GM20000 (cell line): ENCODE results near the gene DAB1.

Experiments used
- DNase-seq: peaks from one replicate; pipeline ENCODE4 v3.0.0; 2012; ENCODE audit warnings: low spot score
- TF ChIP-seq, protein P1 (sequence below): IDR thresholded peaks from 2 replicates; pipeline ENCODE4 v1.5.1; 2012; ENCODE audit warnings: mild to moderate bottlenecking, control low read depth; ENCODE audit errors: extremely low read depth, missing control alignments

DAB1 gene

DNA sequence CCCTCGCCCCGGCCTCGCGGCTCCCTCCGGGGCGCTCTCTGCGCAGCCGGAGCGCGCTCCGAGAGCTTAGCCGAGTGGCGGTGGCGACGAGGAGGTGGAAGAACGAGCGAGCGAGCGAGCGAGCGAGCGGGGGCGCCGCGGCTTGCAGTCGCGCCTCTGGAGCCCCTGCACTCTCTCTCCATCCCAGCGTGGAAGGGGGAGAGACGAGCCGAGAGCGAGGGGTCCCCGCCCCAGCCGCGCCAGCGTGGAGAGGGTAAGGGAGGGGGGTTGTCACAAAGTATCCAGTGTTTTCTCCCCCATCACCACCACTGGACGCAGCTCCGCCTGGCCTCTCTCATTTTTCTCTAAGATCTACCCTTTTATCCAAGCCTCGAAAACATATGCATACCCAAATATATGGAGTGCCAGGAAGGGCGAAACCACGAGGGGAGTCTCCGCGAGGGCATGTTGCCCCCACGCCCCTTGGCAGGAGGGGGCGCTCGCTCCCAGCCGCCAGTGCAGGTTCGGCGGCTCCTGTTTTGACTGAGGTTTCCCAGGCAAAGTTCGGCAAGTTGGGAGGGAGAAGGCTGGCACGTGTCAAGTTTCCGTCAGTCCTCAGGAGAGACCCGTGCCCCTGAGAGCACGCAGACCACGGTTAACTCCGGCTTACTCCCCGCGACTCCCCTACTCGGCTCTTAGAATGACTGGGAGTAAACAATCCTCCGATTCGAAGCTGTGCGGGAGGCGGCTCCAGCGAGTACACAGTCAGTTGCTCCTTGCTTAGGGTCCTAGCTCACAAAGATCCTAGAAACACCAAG lies 569 bp upstream of the DAB1 start:
- no peak for DNase-seq

DNA sequence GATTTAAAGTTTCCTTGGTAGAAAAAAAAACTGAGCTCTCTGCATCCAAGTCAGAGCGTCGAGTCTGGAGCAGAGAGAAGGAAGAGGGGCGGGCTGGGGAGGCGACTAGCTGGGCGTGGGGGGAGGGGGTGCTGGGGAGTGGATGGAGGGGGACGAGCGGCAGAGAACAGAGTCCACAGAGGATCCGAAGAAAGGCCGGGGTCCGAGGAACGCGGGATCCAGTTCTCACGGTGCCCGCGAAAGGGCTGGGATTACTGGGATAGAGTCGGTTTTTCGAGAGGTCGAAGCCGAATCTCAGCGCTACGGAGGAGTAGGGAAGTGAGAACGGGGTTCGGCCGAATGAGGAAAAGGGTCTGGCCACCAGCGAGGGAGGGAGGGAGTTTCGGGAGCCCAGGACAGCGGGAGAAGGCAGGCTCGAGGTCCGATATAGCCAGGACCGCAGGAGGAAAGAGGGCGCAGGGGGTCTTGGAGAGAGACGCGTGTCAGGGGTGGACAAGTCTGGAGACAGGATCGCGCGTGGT lies 665 bp downstream of the DAB1 start:
- TF ChIP-seq, protein P1, sequence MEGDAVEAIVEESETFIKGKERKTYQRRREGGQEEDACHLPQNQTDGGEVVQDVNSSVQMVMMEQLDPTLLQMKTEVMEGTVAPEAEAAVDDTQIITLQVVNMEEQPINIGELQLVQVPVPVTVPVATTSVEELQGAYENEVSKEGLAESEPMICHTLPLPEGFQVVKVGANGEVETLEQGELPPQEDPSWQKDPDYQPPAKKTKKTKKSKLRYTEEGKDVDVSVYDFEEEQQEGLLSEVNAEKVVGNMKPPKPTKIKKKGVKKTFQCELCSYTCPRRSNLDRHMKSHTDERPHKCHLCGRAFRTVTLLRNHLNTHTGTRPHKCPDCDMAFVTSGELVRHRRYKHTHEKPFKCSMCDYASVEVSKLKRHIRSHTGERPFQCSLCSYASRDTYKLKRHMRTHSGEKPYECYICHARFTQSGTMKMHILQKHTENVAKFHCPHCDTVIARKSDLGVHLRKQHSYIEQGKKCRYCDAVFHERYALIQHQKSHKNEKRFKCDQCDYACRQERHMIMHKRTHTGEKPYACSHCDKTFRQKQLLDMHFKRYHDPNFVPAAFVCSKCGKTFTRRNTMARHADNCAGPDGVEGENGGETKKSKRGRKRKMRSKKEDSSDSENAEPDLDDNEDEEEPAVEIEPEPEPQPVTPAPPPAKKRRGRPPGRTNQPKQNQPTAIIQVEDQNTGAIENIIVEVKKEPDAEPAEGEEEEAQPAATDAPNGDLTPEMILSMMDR: no peak
- peak; percentile 22 for DNase-seq

More for the DNA sequence above, 569 bp upstream of the DAB1 start:
- TF ChIP-seq, protein P1: no peak

DNA sequence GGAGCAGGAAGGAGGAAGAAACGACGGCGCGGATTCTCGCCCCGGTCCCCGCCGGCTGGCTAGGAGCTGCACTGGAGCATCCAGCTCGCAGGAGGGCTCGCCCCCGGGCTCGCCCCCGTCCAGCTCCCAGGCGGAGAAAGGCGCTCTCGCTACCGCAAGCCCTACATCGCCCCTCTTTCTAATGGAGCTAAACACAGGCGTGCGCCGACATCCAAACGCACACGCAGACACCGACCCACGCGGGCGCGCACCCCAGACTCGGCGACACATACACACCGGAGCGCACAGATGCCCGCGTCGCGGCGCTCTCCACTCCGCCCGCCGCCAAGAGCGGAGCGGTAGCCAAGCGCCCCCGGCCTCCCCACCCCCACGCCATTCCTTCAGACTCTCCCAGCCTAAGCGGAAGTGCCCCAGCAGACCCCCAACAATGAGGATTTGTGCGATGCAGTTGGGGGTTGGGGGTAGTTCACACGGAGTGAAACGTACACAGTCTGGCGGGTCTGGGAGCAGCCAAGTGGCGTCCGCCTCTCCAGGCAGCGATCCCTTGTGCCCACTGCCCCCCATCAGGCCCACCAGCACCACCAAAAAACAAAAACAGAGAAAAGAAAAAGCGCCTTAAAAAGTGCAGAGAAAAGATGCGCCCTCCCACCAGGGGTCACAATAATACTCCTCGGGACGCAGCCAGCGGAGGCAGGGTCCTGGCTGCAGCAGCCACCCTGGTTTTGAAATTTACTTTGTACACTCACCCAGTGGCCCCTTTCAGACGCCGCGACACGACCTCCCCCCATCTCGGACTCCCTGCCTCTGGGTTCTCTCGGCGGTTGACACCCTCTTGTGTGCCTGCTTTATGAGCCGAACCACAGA lies 1.4 kb downstream of the DAB1 start:
- DNase-seq: no peak
- TF ChIP-seq, protein P1: no peak

DNA sequence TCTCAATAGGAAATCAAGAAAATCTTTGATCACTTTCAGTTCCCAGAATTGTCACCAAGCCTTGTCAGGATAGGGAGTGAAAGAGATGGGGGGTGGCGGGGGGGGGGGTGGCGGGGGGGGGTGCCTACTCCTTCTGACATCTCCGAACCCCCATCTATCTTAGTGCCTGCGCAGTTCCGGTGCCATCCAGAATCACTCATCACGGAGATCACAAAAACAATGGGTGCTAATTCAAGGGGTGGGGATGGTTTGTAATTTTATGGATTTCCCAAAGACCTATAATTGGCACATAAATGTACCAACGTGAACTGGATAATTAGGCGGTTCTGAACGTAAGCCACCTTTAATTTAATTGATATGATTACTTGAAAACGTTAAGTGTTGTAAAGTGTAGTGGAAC lies 2.1 kb downstream of the DAB1 start:
- TF ChIP-seq, protein P1: no peak
- DNase-seq: no peak

DNA sequence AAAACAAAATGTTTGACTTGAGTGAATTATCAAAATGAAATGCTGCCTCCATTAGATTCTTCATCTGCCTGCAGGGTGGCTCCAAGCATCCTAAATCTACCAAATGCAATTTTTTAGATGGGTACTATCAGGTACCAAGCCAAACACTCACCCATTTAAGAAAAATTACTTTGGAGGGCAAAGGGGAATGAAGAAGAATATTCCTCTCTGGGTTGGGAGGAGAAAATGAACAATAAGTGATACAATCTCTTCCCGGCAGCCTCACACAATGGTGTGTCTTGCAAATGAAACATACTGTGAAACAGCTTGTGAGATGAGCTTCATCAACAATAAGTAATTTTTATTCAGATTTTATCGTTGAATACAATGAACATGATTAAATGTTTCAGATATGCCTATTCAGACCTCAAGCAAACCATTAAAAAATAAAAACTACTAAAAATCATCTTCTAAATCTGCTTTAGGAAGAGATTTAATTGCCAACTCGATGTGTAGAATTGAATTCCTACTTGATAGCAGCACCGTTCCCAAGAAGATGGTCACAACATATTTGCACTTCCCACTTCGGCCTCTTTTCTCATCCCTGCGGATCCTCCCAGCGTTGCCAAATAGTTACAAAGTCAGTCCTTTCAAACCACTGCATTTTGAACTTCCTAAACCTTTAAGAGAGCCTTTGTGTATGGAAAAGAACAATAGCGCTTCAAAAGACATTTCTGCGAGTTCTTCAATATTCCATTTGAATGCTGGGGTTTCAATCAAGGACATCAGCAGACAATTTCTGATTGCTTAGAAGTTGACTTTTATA lies 2.7 kb downstream of the DAB1 start:
- TF ChIP-seq, protein P1: no peak
- no peak for DNase-seq

DNA sequence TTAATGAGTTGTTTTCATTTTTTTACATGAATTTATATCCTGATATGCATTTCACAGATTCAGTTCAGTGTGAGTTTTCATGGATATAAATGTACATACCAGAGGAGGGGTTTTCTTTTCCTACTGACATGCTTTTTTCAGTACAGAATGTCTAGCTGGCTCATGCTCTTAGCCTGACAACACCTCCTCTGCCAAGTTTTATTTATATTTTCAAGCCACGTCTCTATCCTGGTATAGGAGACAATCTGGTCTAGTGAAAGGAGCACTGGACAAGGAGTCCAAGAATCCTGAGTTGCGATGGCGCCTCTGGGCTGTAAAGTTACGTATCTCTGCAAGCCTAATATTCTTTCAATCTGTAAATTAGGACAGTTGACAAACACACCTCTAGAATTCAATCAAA lies 4.9 kb downstream of the DAB1 start:
- TF ChIP-seq, protein P1: no peak
- no peak for DNase-seq
